ENCODE results near the gene P2RX6. TPM values are rescaled to one million over a fixed set of nuclear protein-coding genes. Genes with fewer than 3 reads are reported as not detected.

The P2RX6 gene
- total and polyA plus RNA-seq, 2 experiments from 2014 or later = 1.6 to 2.2 TPM

- peaks cover 26% of the 10 kb centered on the region for H3K79me2 ChIP-seq (ENCODE audit: insufficient read depth)
- H3K9ac ChIP-seq = no peak overlapping the region
- H3K36me3 ChIP-seq (ENCODE audit: low read depth) = no peaks in the 10 kb centered on the region; the same call in 1 of the 2 replicates
- TF ChIP-seq EZH2 (IDR thresholded peaks at IDR 0.05; ENCODE audit: insufficient read depth, poor library complexity, severe bottlenecking) (no peak), EZH2phosphoT487 (IDR thresholded peaks at IDR 0.05; ENCODE audit: insufficient read depth, low read depth) (no peak)
- H3K27me3 ChIP-seq (replicated peaks; ENCODE audit: insufficient read depth) = no peaks in the 10 kb centered on the region
- H3F3A ChIP-seq (ENCODE audit: insufficient read depth) = no peaks in the 10 kb centered on the region
- H4K20me1 ChIP-seq (ENCODE audit: insufficient read depth) = no peaks in the 10 kb centered on the region
- H3K4me2 ChIP-seq (ENCODE audit: unreplicated experiment) = peak overlapping the region; percentile 20
- in situ Hi-C loops (cut with MboI) = no loop called here
- peak overlapping the region; percentile 51 for H2AFZ ChIP-seq
- no peaks in the 10 kb centered on the region for H3K9me2 ChIP-seq (ENCODE audit: insufficient read depth)
- H3K4me3 ChIP-seq = peak overlapping the region; percentile 17
- no peaks in the 10 kb centered on the region for H3K9me3 ChIP-seq (ENCODE audit: low read depth)
- peak; percentile 74 for DNase-seq
- peaks cover 12% of the 10 kb centered on the region for H3K4me1 ChIP-seq (ENCODE audit: insufficient read depth)
- 10 to 14% methylated on average over 28 to 39 of the region's 39 CpGs for WGBS, 2 experiments (ENCODE audit: low coverage in 1 of 2, low lambda C conversion rate in 2 of 2, missing lambda C conversion rate in 2 of 2)
- no peak overlapping the region for H3K27ac ChIP-seq
These were observed 35.6 kb upstream of the P2RX6 start for GRCh38 chr22:20979243-20979809.

GRCh38 chr22:20979940-20980453 is 35.0 kb upstream of the P2RX6 start:
- H3K36me3 ChIP-seq (ENCODE audit: low read depth) = no peaks in the 10 kb centered on the region; the same call in 1 of the 2 replicates
- peak overlapping the region; percentile 51 for H2AFZ ChIP-seq
- H3K27ac ChIP-seq = no peak overlapping the region
- no peaks in the 10 kb centered on the region for H3K9me2 ChIP-seq (ENCODE audit: insufficient read depth)
- H3K4me3 ChIP-seq = peak overlapping the region; percentile 17
- 27 to 29% methylated on average over 10 to 13 of the region's 13 CpGs for whole genome bisulfite sequencing, 2 experiments (ENCODE audit: low coverage in 1 of 2, low lambda C conversion rate in 2 of 2, missing lambda C conversion rate in 2 of 2)
- in situ Hi-C loops (cut with MboI) = no loop called here
- H3K79me2 ChIP-seq (ENCODE audit: insufficient read depth) = peaks cover 32% of the 10 kb centered on the region
- TF ChIP-seq EZH2 (IDR thresholded peaks at IDR 0.05; ENCODE audit: insufficient read depth, poor library complexity, severe bottlenecking) (no peak), EZH2phosphoT487 (IDR thresholded peaks at IDR 0.05; ENCODE audit: insufficient read depth, low read depth) (no peak)
- H3K9ac ChIP-seq = no peak overlapping the region
- H3K4me1 ChIP-seq (ENCODE audit: insufficient read depth) = peaks cover 12% of the 10 kb centered on the region
- H3F3A ChIP-seq (ENCODE audit: insufficient read depth) = no peaks in the 10 kb centered on the region
- no peaks in the 10 kb centered on the region for H3K9me3 ChIP-seq (ENCODE audit: low read depth)
- H3K27me3 ChIP-seq (replicated peaks; ENCODE audit: insufficient read depth) = no peaks in the 10 kb centered on the region
- no peak overlapping the region for H3K4me2 ChIP-seq (ENCODE audit: unreplicated experiment)
- no peaks in the 10 kb centered on the region for H4K20me1 ChIP-seq (ENCODE audit: insufficient read depth)
- DNase-seq = no peak

- in situ Hi-C loops (cut with MboI) = no loop called here
- Histone ChIP-seq H3K9me2 (ENCODE audit: insufficient read depth) (no peaks in the 10 kb centered on the region), H3K4me3 (no peak overlapping the region), H4K20me1 (ENCODE audit: insufficient read depth) (no peaks in the 10 kb centered on the region), H3K27ac (no peak overlapping the region), H3F3A (ENCODE audit: insufficient read depth) (no peaks in the 10 kb centered on the region), H3K9me3 (ENCODE audit: low read depth) (no peaks in the 10 kb centered on the region), H3K9ac (no peak overlapping the region), H3K36me3 (ENCODE audit: low read depth) (no peaks in the 10 kb centered on the region; the same call in 1 of the 2 replicates), H3K4me1 (ENCODE audit: insufficient read depth) (peaks cover 12% of the 10 kb centered on the region), H3K4me2 (ENCODE audit: unreplicated experiment) (no peak overlapping the region), H2AFZ (no peak overlapping the region), H3K79me2 (ENCODE audit: insufficient read depth) (peaks cover 38% of the 10 kb centered on the region), H3K27me3 (replicated peaks; ENCODE audit: insufficient read depth) (no peaks in the 10 kb centered on the region)
- 90 to 94% methylated on average over 4 of the region's 4 CpGs for WGBS, 2 experiments (ENCODE audit: low coverage in 1 of 2, low lambda C conversion rate in 2 of 2, missing lambda C conversion rate in 2 of 2)
- TF ChIP-seq EZH2phosphoT487 (IDR thresholded peaks at IDR 0.05; ENCODE audit: insufficient read depth, low read depth) (no peak), EZH2 (IDR thresholded peaks at IDR 0.05; ENCODE audit: insufficient read depth, poor library complexity, severe bottlenecking) (no peak)
- DNase-seq = no peak
These were observed 34.4 kb upstream of the P2RX6 start for GRCh38 chr22:20980523-20980922.

DNA sequence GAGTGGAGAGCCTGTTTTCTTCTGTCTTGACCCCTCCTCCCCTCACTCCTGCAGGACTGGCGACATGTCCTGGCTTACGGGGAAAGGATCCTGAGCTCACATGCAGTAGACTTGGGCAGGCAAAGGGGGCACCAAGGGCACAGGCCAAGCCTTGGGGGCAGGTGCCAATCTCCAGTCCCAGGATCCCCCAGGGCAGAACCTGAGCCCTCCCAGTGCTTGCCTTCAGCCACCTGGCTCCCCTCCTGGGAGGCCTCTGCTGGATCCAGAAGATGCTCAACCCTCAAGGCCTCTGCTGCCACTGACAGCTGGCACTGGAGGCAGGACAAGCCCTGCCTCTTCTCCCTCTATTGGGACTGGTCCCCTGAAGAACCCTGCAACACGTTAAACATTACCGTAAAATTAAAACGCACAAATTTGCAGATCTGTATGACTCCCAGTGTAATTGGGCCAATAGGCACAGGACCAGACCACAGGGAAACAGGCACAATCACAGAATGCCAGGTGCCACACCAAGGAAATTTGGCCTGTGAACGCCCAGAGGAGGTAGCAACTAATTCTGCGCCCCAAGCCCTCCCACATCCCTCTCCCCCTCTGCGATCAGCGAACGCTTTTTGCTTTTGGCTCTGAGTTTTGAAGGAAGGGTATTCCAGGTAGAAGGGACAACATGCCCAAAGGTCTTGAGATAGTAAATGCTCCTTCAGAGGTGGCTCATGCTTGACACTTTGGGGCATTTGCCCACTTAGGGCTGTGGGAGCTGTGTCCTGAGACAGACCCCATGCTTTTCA is 33.8 kb upstream of the P2RX6 start:
- H3K9me2 ChIP-seq (ENCODE audit: insufficient read depth) = no peaks in the 10 kb centered on the region
- no peaks in the 10 kb centered on the region for H3K9me3 ChIP-seq (ENCODE audit: low read depth)
- peaks cover 39% of the 10 kb centered on the region for H3K79me2 ChIP-seq (ENCODE audit: insufficient read depth)
- H3K27ac ChIP-seq = peak overlapping the region; percentile 73
- in situ Hi-C loops (cut with MboI) = no loop called here
- peaks cover 12% of the 10 kb centered on the region for H3K4me1 ChIP-seq (ENCODE audit: insufficient read depth)
- no peaks in the 10 kb centered on the region for H3F3A ChIP-seq (ENCODE audit: insufficient read depth)
- 60 to 64% methylated on average over 10 of the region's 10 CpGs for WGBS, 2 experiments (ENCODE audit: low coverage in 1 of 2, low lambda C conversion rate in 2 of 2, missing lambda C conversion rate in 2 of 2)
- no peaks in the 10 kb centered on the region for H3K27me3 ChIP-seq (replicated peaks; ENCODE audit: insufficient read depth)
- no peaks in the 10 kb centered on the region; the same call in 1 of the 2 replicates for H3K36me3 ChIP-seq (ENCODE audit: low read depth)
- peak overlapping the region; percentile 94 for H3K9ac ChIP-seq
- H4K20me1 ChIP-seq (ENCODE audit: insufficient read depth) = no peaks in the 10 kb centered on the region
- TF ChIP-seq EZH2phosphoT487 (IDR thresholded peaks at IDR 0.05; ENCODE audit: insufficient read depth, low read depth) = no peak
- no peak for TF ChIP-seq EZH2 (IDR thresholded peaks at IDR 0.05; ENCODE audit: insufficient read depth, poor library complexity, severe bottlenecking)
- no peak for DNase-seq
- peak overlapping the region; percentile 87 for H3K4me3 ChIP-seq
- peak overlapping the region; percentile 89 for H3K4me2 ChIP-seq (ENCODE audit: unreplicated experiment)
- peak overlapping the region; percentile 90 for H2AFZ ChIP-seq
